HG02571 (cell line): ENCODE results near the gene KCNH5.
"Not testable (repeated sequence)": the region's sequence is repeated elsewhere in the genome, so short reads cannot be mapped to it uniquely, and the experiment has no call there.

Experiments
- ATAC-seq: cut with Tn5 transposase; IDR thresholded peaks from one replicate; pipeline ENCODE4 v1.9.1; 2021; ENCODE audit warnings: mild to moderate bottlenecking, moderate library complexity; ENCODE audit not compliant: unreplicated experiment

KCNH5 gene

GRCh38 chr14:62894736-62895135 lies 150.5 kb downstream of the KCNH5 start:
- ATAC-seq = no peak

- no peak for ATAC-seq
These were observed 155.9 kb downstream of the KCNH5 start for GRCh38 chr14:62889364-62889763.

GRCh38 chr14:62886461-62886860 lies 158.8 kb downstream of the KCNH5 start:
- ATAC-seq = no peak

GRCh38 chr14:62885451-62885850 lies 159.8 kb downstream of the KCNH5 start:
- ATAC-seq = no peak

GRCh38 chr14:62882967-62883366 lies 162.3 kb downstream of the KCNH5 start:
- no peak for ATAC-seq

GRCh38 chr14:62866376-62866775 lies 178.9 kb downstream of the KCNH5 start:
- ATAC-seq = no peak

- ATAC-seq = no peak
These were observed 180.7 kb downstream of the KCNH5 start for GRCh38 chr14:62864588-62864987.

GRCh38 chr14:62858011-62858410 lies 187.2 kb downstream of the KCNH5 start:
- ATAC-seq = not testable (repeated sequence)

- ATAC-seq = no peak
These were observed 190.3 kb downstream of the KCNH5 start for GRCh38 chr14:62854951-62855350.

- ATAC-seq = no peak
These were observed 198.1 kb downstream of the KCNH5 start for GRCh38 chr14:62847168-62847567.

- ATAC-seq = no peak
These were observed 200.7 kb downstream of the KCNH5 start for GRCh38 chr14:62844546-62844945.

GRCh38 chr14:62824086-62824485 lies 221.2 kb downstream of the KCNH5 start:
- no peak for ATAC-seq

GRCh38 chr14:62819931-62820330 lies 225.3 kb downstream of the KCNH5 start:
- no peak for ATAC-seq

- ATAC-seq = no peak
These were observed 237.6 kb downstream of the KCNH5 start for GRCh38 chr14:62807636-62808035.

- no peak for ATAC-seq
These were observed 244.7 kb downstream of the KCNH5 start for GRCh38 chr14:62800577-62800976.

- no peak for ATAC-seq
These were observed 248.8 kb downstream of the KCNH5 start for GRCh38 chr14:62796431-62796830.

- ATAC-seq = no peak
These were observed 252.7 kb downstream of the KCNH5 start for GRCh38 chr14:62792578-62792977.

- ATAC-seq = not testable (repeated sequence)
These were observed 263.9 kb downstream of the KCNH5 start for GRCh38 chr14:62781328-62781727.

GRCh38 chr14:62778852-62779251 lies 266.4 kb downstream of the KCNH5 start:
- no peak for ATAC-seq

- no peak for ATAC-seq
These were observed 266.9 kb downstream of the KCNH5 start for GRCh38 chr14:62778310-62778709.

- ATAC-seq = no peak
These were observed 267.7 kb downstream of the KCNH5 start for GRCh38 chr14:62777510-62777909.

- ATAC-seq = no peak
These were observed 269.0 kb downstream of the KCNH5 start for GRCh38 chr14:62776300-62776699.

GRCh38 chr14:62768753-62769152 lies 276.5 kb downstream of the KCNH5 start:
- no peak for ATAC-seq

- no peak for ATAC-seq
These were observed 281.3 kb downstream of the KCNH5 start for GRCh38 chr14:62763951-62764350.
